Measurements from ENCODE around the gene MAVS. TPM values are rescaled to one million over a fixed set of nuclear protein-coding genes. Genes with fewer than 3 reads are reported as not detected.

Gene MAVS
- total and polyA plus RNA-seq, 9 of the 15 experiments (the other 6 are each of a cell fraction or from before 2014, with no cell fraction given), result 1.6 to 22.0 (median 11.3) TPM

DNA sequence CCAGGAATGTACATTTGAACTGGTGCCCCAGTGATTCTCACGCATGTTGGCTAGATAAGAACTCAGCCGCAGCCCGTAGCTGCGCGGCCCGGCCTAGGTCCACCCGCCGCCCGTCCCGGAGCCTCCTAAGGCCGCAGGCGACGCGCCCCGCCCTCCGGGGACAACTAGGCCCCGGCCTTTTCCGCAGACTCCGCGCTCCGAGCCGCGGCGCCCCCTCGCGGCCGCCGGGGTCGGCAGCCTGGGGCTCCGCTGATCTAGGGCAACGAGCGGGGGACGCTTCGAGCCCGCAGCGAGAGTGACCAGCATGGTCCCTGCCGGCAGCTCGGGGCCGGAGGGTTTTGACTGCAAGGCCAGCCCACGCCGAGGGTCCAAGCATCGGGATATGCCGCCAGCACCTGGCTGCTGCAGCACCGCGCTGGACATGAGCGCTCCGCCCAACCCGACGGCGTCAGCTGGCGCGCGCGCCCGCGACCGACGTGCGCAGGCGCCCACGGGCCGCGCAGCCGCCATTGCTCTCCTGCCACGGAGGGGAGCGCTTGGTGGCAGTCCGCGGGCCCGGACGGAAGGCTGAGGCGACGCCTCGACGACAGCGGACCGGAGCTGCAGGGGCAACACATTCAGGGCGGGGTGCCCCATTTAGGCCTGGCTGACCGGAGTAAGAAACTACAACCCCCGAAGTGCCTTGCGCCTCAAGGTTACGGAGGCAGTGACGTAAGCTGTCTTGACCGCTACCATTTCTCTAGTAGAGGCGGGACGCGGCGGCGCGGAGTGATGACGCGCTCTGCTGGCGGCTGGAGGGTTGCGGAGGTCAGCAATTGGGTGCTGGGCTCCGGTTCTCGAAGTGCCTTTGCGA is 26.4 kb upstream of the MAVS start, which contains the start of gene AP5S1 (continued):
- TF ChIP-seq ZC3H11A (IDR thresholded peaks at IDR 0.05; ENCODE audit: low read depth, low read length) (no peak), ZKSCAN1 (IDR thresholded peaks at IDR 0.05; ENCODE audit: low read depth, low read length) (no peak; the same call in 1 of the 2 replicates), KLF1 (tag; IDR thresholded peaks at IDR 0.05) (peak; percentile 80), E2F3 (CRISPR knock-in tag; IDR thresholded peaks at IDR 0.05) (peak; percentile 49; the same call in 1 of the 2 replicates), TBL1XR1 (IDR thresholded peaks at IDR 0.05; ENCODE audit: low read length in 2 of 2) (peak in 1 of 2 experiments; percentile 85; a peak in 3 of 4 replicates), MIER1 (IDR thresholded peaks at IDR 0.05; ENCODE audit: low read depth) (no peak), KDM1A (IDR thresholded peaks at IDR 0.05) (no peak), CREB1 (IDR thresholded peaks at IDR 0.05) (peak; percentile 99), CREB1 (CRISPR knock-in tag; IDR thresholded peaks at IDR 0.05) (peak; percentile 99), TCF3 (CRISPR knock-in tag; IDR thresholded peaks at IDR 0.05) (no peak; the same call in none of the 2 replicates), EZH2 (IDR thresholded peaks at IDR 0.05; ENCODE audit: borderline replicate concordance, low read depth, low read length) (no peak), GTF2E2 (tag; IDR thresholded peaks at IDR 0.05) (peak; percentile 46; the same call in 1 of the 2 replicates), ZNF197 (CRISPR knock-in tag; IDR thresholded peaks at IDR 0.05; ENCODE audit: low read depth) (no peak; the same call in 1 of the 2 replicates), PTBP1 (IDR thresholded peaks at IDR 0.05; ENCODE audit: low read depth, low read length) (no peak)
- TF ChIP-seq, protein P1, sequence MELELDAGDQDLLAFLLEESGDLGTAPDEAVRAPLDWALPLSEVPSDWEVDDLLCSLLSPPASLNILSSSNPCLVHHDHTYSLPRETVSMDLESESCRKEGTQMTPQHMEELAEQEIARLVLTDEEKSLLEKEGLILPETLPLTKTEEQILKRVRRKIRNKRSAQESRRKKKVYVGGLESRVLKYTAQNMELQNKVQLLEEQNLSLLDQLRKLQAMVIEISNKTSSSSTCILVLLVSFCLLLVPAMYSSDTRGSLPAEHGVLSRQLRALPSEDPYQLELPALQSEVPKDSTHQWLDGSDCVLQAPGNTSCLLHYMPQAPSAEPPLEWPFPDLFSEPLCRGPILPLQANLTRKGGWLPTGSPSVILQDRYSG (tag; conservative IDR thresholded peaks at IDR 0.05; ENCODE audit: low read depth), result no peak; the same call in 1 of the 2 replicates
- TF ChIP-seq, protein P2, sequence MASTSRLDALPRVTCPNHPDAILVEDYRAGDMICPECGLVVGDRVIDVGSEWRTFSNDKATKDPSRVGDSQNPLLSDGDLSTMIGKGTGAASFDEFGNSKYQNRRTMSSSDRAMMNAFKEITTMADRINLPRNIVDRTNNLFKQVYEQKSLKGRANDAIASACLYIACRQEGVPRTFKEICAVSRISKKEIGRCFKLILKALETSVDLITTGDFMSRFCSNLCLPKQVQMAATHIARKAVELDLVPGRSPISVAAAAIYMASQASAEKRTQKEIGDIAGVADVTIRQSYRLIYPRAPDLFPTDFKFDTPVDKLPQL (IDR thresholded peaks at IDR 0.05; ENCODE audit: extremely low read depth, insufficient read length), result no peak
- TF ChIP-seq, protein P3, sequence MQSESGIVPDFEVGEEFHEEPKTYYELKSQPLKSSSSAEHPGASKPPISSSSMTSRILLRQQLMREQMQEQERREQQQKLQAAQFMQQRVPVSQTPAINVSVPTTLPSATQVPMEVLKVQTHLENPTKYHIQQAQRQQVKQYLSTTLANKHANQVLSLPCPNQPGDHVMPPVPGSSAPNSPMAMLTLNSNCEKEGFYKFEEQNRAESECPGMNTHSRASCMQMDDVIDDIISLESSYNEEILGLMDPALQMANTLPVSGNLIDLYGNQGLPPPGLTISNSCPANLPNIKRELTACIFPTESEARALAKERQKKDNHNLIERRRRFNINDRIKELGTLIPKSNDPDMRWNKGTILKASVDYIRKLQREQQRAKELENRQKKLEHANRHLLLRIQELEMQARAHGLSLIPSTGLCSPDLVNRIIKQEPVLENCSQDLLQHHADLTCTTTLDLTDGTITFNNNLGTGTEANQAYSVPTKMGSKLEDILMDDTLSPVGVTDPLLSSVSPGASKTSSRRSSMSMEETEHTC (IDR thresholded peaks at IDR 0.05), result no peak
- TF ChIP-seq, protein P4, sequence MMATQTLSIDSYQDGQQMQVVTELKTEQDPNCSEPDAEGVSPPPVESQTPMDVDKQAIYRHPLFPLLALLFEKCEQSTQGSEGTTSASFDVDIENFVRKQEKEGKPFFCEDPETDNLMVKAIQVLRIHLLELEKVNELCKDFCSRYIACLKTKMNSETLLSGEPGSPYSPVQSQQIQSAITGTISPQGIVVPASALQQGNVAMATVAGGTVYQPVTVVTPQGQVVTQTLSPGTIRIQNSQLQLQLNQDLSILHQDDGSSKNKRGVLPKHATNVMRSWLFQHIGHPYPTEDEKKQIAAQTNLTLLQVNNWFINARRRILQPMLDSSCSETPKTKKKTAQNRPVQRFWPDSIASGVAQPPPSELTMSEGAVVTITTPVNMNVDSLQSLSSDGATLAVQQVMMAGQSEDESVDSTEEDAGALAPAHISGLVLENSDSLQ (IDR thresholded peaks at IDR 0.05), result no peak
- TF ChIP-seq, protein P5, sequence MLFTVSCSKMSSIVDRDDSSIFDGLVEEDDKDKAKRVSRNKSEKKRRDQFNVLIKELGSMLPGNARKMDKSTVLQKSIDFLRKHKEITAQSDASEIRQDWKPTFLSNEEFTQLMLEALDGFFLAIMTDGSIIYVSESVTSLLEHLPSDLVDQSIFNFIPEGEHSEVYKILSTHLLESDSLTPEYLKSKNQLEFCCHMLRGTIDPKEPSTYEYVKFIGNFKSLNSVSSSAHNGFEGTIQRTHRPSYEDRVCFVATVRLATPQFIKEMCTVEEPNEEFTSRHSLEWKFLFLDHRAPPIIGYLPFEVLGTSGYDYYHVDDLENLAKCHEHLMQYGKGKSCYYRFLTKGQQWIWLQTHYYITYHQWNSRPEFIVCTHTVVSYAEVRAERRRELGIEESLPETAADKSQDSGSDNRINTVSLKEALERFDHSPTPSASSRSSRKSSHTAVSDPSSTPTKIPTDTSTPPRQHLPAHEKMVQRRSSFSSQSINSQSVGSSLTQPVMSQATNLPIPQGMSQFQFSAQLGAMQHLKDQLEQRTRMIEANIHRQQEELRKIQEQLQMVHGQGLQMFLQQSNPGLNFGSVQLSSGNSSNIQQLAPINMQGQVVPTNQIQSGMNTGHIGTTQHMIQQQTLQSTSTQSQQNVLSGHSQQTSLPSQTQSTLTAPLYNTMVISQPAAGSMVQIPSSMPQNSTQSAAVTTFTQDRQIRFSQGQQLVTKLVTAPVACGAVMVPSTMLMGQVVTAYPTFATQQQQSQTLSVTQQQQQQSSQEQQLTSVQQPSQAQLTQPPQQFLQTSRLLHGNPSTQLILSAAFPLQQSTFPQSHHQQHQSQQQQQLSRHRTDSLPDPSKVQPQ (CRISPR knock-in tag; IDR thresholded peaks at IDR 0.05; ENCODE audit: borderline replicate concordance), result 0 out of 2 replicates have a peak, but pooled peaks have one; percentile 58
